ENCODE data around the gene TUBA4A. TPM values are rescaled to one million over a fixed set of nuclear protein-coding genes. Genes with fewer than 3 reads are reported as not detected.

The TUBA4A gene
- total RNA-seq, 1 donor from 2014 or later: not detected

GRCh38 chr2:219215871-219216534, 37.7 kb downstream of the TUBA4A start:
- Mint-ChIP-seq H3K9me3 (no peaks in the 10 kb centered on the region), H3K4me3 (no peak overlapping the region), H3K36me3 (peaks cover 16% of the 10 kb centered on the region), H3K27me3 (ENCODE audit: insufficient read depth, low read depth) (peaks cover 16% of the 10 kb centered on the region), H3K4me1 (peaks cover 19% of the 10 kb centered on the region), H3K27ac (no peak overlapping the region)
- Histone ChIP-seq H3K9ac (no peak overlapping the region), H3K27ac (no peak overlapping the region), H3K4me2 (no peak overlapping the region), H2AFZ (replicated peaks) (no peak overlapping the region), H4K20me1 (ENCODE audit: low read depth) (peaks cover 10% of the 10 kb centered on the region), H3F3A (ENCODE audit: low read depth) (peaks cover 27% of the 10 kb centered on the region), H3K36me3 (no peaks in the 10 kb centered on the region), H3K79me2 (ENCODE audit: low read depth) (no peaks in the 10 kb centered on the region), H3K4me3 (no peak overlapping the region), H3K9me3 (ENCODE audit: low read depth) (no peaks in the 10 kb centered on the region), H3K27me3 (no peaks in the 10 kb centered on the region), H3K4me1 (peaks cover 4% of the 10 kb centered on the region)
- no peak for DNase-seq (ENCODE audit: low spot score)
- no peak for TF ChIP-seq EZH2 (IDR thresholded peaks at IDR 0.05)

GRCh38 chr2:219214786-219215185, 38.9 kb downstream of the TUBA4A start:
- Mint-ChIP-seq H3K9me3 (no peaks in the 10 kb centered on the region), H3K27ac (no peak overlapping the region), H3K27me3 (ENCODE audit: insufficient read depth, low read depth) (peaks cover 12% of the 10 kb centered on the region), H3K4me1 (peaks cover 19% of the 10 kb centered on the region), H3K4me3 (no peak overlapping the region), H3K36me3 (peaks cover 16% of the 10 kb centered on the region)
- H3K79me2 ChIP-seq (ENCODE audit: low read depth): no peaks in the 10 kb centered on the region
- peaks cover 10% of the 10 kb centered on the region for H4K20me1 ChIP-seq (ENCODE audit: low read depth)
- no peaks in the 10 kb centered on the region for H3K9me3 ChIP-seq (ENCODE audit: low read depth)
- TF ChIP-seq EZH2phosphoT487 (IDR thresholded peaks at IDR 0.05) (no peak), CTCF (IDR thresholded peaks at IDR 0.05) (no peak)
- no peak overlapping the region for H3K4me2 ChIP-seq
- peaks cover 22% of the 10 kb centered on the region for H3F3A ChIP-seq (ENCODE audit: low read depth)
- H3K4me1 ChIP-seq: peaks cover 4% of the 10 kb centered on the region
- H3K27me3 ChIP-seq: no peaks in the 10 kb centered on the region
- no peak for DNase-seq (ENCODE audit: low spot score)
- no peaks in the 10 kb centered on the region for H3K36me3 ChIP-seq
- no peak overlapping the region for H3K4me3 ChIP-seq
- no peak overlapping the region for H3K27ac ChIP-seq
- H3K9ac ChIP-seq: no peak overlapping the region
- no peak overlapping the region for H2AFZ ChIP-seq (replicated peaks)

- Histone ChIP-seq H2AFZ (replicated peaks) (no peak overlapping the region), H3K79me2 (ENCODE audit: low read depth) (no peaks in the 10 kb centered on the region), H3K4me1 (peaks cover 4% of the 10 kb centered on the region), H3K4me2 (no peak overlapping the region), H3K27ac (no peak overlapping the region), H3K27me3 (no peaks in the 10 kb centered on the region), H3K9ac (no peak overlapping the region), H3K9me3 (ENCODE audit: low read depth) (no peaks in the 10 kb centered on the region), H4K20me1 (ENCODE audit: low read depth) (peaks cover 10% of the 10 kb centered on the region), H3F3A (ENCODE audit: low read depth) (peaks cover 16% of the 10 kb centered on the region), H3K36me3 (no peaks in the 10 kb centered on the region), H3K4me3 (no peak overlapping the region)
- no peak for DNase-seq (ENCODE audit: low spot score)
- Mint-ChIP-seq H3K9me3 (no peaks in the 10 kb centered on the region), H3K4me3 (no peak overlapping the region), H3K36me3 (peaks cover 13% of the 10 kb centered on the region), H3K27ac (peak overlapping the region; percentile 44), H3K4me1 (peaks cover 13% of the 10 kb centered on the region), H3K27me3 (ENCODE audit: insufficient read depth, low read depth) (peaks cover 10% of the 10 kb centered on the region)
- TF ChIP-seq CTCF (IDR thresholded peaks at IDR 0.05) (no peak), EZH2 (IDR thresholded peaks at IDR 0.05) (no peak), EZH2phosphoT487 (IDR thresholded peaks at IDR 0.05) (no peak)
Measured at GRCh38 chr2:219214141-219214540, 39.6 kb downstream of the TUBA4A start.

- H3K4me3 Mint-ChIP-seq: no peak overlapping the region
Measured at GRCh38 chr2:219213486-219214071, 40.1 kb downstream of the TUBA4A start.

More at GRCh38 chr2:219213486-219214071, 40.1 kb downstream of the TUBA4A start:
- no peak for DNase-seq (ENCODE audit: low spot score)
- Mint-ChIP-seq H3K9me3 (no peaks in the 10 kb centered on the region), H3K27me3 (ENCODE audit: insufficient read depth, low read depth) (peaks cover 8% of the 10 kb centered on the region), H3K27ac (no peak overlapping the region), H3K36me3 (peaks cover 13% of the 10 kb centered on the region), H3K4me1 (peaks cover 13% of the 10 kb centered on the region)
- Histone ChIP-seq H2AFZ (replicated peaks) (no peak overlapping the region), H3K9ac (no peak overlapping the region), H3K4me2 (no peak overlapping the region), H3K27me3 (no peaks in the 10 kb centered on the region), H3K36me3 (no peaks in the 10 kb centered on the region), H3F3A (ENCODE audit: low read depth) (peaks cover 11% of the 10 kb centered on the region), H3K79me2 (ENCODE audit: low read depth) (no peaks in the 10 kb centered on the region), H3K27ac (no peak overlapping the region), H3K4me3 (no peak overlapping the region), H3K4me1 (peaks cover 4% of the 10 kb centered on the region), H4K20me1 (ENCODE audit: low read depth) (peaks cover 10% of the 10 kb centered on the region), H3K9me3 (ENCODE audit: low read depth) (no peaks in the 10 kb centered on the region)
- TF ChIP-seq CTCF (IDR thresholded peaks at IDR 0.05) (no peak), EZH2 (IDR thresholded peaks at IDR 0.05) (no peak), EZH2phosphoT487 (IDR thresholded peaks at IDR 0.05) (no peak)
